Smooth muscle cell of the umbilical artery (primary cell): Measurements from ENCODE around the gene MYMK. TPM values are rescaled to one million over a fixed set of nuclear protein-coding genes. Genes with fewer than 3 reads are reported as not detected.

Source experiments
- total RNA-seq: library from RNA; depleted of rRNA; stranded (reverse); fragments of >200 nt; gene quantifications from 2 replicates; pipeline ENCODE4 v1.2.3, GENCODE V29; 2014

MYMK gene, protein sequence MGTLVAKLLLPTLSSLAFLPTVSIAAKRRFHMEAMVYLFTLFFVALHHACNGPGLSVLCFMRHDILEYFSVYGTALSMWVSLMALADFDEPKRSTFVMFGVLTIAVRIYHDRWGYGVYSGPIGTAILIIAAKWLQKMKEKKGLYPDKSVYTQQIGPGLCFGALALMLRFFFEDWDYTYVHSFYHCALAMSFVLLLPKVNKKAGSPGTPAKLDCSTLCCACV
- not detected in 2 replicates for total RNA-seq

DNA sequence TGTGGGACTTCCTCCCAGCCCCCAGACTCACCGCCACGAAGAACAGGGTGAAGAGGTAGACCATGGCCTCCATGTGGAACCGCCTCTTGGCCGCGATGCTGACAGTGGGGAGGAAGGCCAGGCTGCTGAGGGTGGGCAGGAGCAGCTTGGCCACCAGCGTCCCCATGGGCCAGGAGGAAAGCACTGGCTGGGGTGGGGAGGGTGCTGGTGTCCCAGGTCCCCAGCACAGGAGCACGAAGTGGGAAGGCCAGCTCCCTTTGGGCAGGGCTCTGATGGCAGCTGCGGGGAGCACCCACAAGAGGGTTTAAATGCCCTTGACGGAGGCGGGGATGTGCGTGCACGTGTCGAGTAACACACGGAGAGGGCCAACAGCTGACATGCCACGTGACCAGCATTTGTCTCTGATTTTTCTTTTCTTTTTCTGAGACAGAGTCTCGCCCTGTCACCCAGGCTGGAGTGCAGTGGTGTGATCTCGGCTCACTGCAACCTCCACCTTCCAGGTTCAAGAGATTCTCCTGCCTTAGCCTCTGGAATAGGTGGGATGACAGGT, at the start of gene MYMK:
MYMK (minus strand) TSS at position 281 of the 550 bp plus-strand sequence; CDS start at position 166, 115 bp downstream.

DNA sequence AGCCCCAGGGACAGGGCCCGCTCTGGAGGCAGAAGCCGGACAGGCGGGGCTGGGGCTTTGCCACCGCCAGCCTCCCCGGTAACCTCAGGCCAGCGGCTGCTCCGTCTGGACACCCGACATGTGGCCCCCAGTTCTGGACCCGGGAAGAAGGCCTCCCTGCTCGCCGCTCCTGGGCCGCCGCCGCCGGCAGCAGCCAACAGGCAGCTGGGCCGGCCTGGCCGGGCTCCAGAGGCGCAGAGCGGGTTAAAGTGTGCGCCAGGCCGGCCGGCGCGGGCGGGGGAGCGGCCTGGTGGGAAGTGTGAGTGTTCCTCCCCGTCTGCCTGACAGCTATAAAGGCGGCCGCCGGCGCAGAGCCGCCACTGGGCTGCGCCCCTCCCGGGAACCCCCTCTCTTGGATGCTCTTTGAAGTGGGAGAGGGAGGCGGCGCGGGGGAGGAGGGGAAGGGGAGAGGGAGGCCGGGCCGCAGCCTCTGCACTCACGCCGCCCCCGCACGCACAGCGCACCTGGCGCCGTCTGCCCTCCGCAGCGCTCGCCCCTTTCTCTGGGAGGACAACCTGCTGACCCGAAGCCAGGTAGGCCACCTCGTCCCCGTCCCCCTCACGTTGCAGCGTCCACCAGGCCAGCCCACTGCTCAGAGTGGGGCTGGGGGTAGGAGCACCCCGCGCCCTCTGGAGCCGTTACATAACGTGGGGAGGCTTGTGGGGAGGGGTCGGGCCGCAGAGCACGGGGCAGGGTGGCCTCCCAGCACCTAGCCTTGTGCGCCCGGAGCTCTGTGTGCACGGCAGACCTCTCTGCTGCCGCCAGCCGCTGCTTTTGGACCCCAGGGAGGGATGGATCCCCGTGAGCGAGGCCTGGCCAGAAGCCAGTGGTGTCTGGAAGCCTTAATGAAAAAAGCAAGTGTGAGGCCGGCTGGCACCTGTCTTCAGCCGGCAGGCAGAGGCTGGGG, 9.9 kb upstream of the MYMK start, which contains the start of gene ADAMTSL2:
ADAMTSL2 (plus strand) TSS at position 359 of the 946 bp plus-strand sequence. CDS start 2,009 bp downstream, outside the sequence.

DNA sequence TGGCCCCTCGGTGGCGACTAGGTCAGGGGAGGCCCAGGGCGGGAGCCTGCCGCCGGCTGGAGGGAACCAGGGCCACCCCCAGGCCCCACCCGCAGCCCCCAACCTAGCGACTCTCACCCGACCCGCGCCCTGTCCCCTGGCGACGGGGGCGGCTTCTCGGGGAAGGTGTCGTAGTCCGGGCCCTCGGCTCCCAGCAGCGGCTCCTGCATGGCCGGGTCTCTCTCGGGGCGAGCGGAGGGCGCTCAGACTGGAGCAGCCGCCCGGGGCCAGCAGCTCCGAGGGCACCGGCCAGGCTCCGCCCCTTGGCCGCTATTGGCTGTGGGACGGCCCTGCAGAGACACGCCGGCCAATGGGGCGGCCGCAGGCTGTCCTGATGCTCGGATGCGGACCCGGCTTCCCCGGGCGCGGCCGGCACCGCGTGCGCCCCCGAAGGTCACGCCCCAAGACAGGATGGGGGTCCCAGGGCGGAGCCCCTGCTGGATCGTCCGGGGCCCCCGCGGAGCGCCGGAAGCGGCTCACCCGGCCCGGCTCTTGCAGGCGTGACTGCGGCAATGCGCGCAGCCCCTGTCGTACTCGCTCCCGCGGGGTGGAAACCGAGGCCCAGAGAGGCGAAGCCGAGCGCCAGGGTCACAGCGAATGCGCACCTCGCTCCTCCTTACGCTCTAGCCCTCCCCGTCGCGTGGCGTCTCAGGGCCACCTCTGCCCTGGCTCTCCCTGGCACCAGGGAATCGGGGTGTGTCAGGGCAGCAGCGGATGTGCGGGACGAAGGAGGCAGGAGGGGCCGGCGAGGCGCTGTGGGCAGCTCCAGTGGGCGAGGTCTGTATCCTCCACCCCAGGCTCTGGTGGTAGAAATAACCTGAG, 45.7 kb downstream of the MYMK start, which contains the start of gene SLC2A6:
SLC2A6 (minus strand) TSS at position 249 of the 861 bp plus-strand sequence; CDS start at position 209, 40 bp downstream.

Other genes starting within 250 kb of the MYMK start
- not detected in 2 replicates for gene ABO, start 249.8 kb downstream of the MYMK start, total RNA-seq
- 9.2 and 15.6 TPM in 2 replicates for gene SURF6, start 188.8 kb downstream of the MYMK start, total RNA-seq
- 15.1 and 24.0 TPM in 2 replicates for gene MED22, start 176.8 kb downstream of the MYMK start, total RNA-seq
- 1,358 and 2,141 TPM in 2 replicates for gene RPL7A, start 176.7 kb downstream of the MYMK start, total RNA-seq
- gene SURF1, start 168.5 kb downstream of the MYMK start, total RNA-seq: 14.6 and 24.9 TPM in 2 replicates
- gene SURF2, start 168.4 kb downstream of the MYMK start, total RNA-seq: 8.9 and 11.0 TPM in 2 replicates
- gene SURF4, start 148.9 kb downstream of the MYMK start, total RNA-seq: 608 and 665 TPM in 2 replicates
- 0.28 and 0.59 TPM in 2 replicates for gene STKLD1, start 148.6 kb downstream of the MYMK start, total RNA-seq
- gene REXO4, start 106.9 kb downstream of the MYMK start, total RNA-seq: 11.3 and 18.9 TPM in 2 replicates
- gene ADAMTS13, start 102.6 kb downstream of the MYMK start, total RNA-seq: 1.8 and 2.8 TPM in 2 replicates
- gene CACFD1, start 65.0 kb downstream of the MYMK start, total RNA-seq: 7.6 and 10.4 TPM in 2 replicates
- 33.1 and 38.3 TPM in 2 replicates for gene SLC2A6, start 45.9 kb downstream of the MYMK start, total RNA-seq
- gene ADAMTSL2, start 9.7 kb upstream of the MYMK start, total RNA-seq: 0.83 and 4.8 TPM in 2 replicates
- gene FAM163B, start 84.4 kb upstream of the MYMK start, total RNA-seq: 0.30 TPM in 1 of 2 replicates, not detected in the other
- not detected in 2 replicates for gene DBH, start 111.4 kb upstream of the MYMK start, total RNA-seq
- gene SARDH, start 213.4 kb upstream of the MYMK start, total RNA-seq: 18.4 and 23.9 TPM in 2 replicates